Neural progenitor cell (in vitro differentiated cells): ENCODE results near the gene KRT76. TPM values are rescaled to one million over a fixed set of nuclear protein-coding genes. Genes with fewer than 3 reads are reported as not detected.

ENCODE experiments used
- DNase-seq: peaks from one replicate; pipeline ENCODE4 v3.0.0-alpha.2; 2016; ENCODE audit warnings: low spot score
- H2AFZ ChIP-seq: fragments of 200-600 bp; sonication (generic); replicated peaks from 2 replicates; pipeline ENCODE4 v1.6.1; 2016; ENCODE audit warnings: antibody characterized with exemption
- H3F3A ChIP-seq: fragments of 200-600 bp; sonication (generic); 2 replicates; pipeline ENCODE4 v1.6.1; 2016; ENCODE audit warnings: antibody characterized with exemption, low read depth
- H3K27ac ChIP-seq: fragments of 200-600 bp; sonication (generic); 2 replicates; pipeline ENCODE4 v1.5.1; 2016; ENCODE audit warnings: mild to moderate bottlenecking
- H3K27me3 ChIP-seq: fragments of 200-600 bp; sonication (generic); 2 replicates; pipeline ENCODE4 v1.6.1; 2016; ENCODE audit warnings: mild to moderate bottlenecking, moderate library complexity
- H3K36me3 ChIP-seq: fragments of 200-600 bp; sonication (generic); 2 replicates; pipeline ENCODE4 v1.5.1; 2016
- H3K4me1 ChIP-seq: fragments of 200-600 bp; sonication (generic); 2 replicates; pipeline ENCODE4 v1.6.1; 2016; ENCODE audit warnings: mixed run types
- H3K4me2 ChIP-seq: fragments of 200-600 bp; sonication (generic); 2 replicates; pipeline ENCODE4 v1.6.1; 2016
- H3K4me3 ChIP-seq: fragments of 200-600 bp; sonication (generic); 2 replicates; pipeline ENCODE4 v1.5.1; 2016
- H3K79me2 ChIP-seq: fragments of 200-600 bp; sonication (generic); 2 replicates; pipeline ENCODE4 v1.6.1; 2016; ENCODE audit warnings: low read depth
- H3K9ac ChIP-seq: fragments of 200-600 bp; sonication (generic); 2 replicates; pipeline ENCODE4 v1.6.1; 2016
- H3K9me3 ChIP-seq: fragments of 200-600 bp; sonication (generic); 2 replicates; pipeline ENCODE4 v1.5.1; 2016; ENCODE audit warnings: low read depth
- H4K20me1 ChIP-seq: fragments of 200-600 bp; sonication (generic); 2 replicates; pipeline ENCODE4 v1.6.1; 2016; ENCODE audit warnings: low read depth
- H3K27ac Mint-ChIP-seq: 3 replicates; pipeline ENCODE4 v1.8.0; 2021; ENCODE audit warnings: mixed read lengths
- H3K27me3 Mint-ChIP-seq: 2 replicates; pipeline ENCODE4 v1.8.0; 2022; ENCODE audit warnings: low read depth, mild to moderate bottlenecking, inconsistent platforms, moderate library complexity, mixed read lengths; ENCODE audit not compliant: insufficient read depth
- H3K36me3 Mint-ChIP-seq: 3 replicates; pipeline ENCODE4 v1.8.0; 2021; ENCODE audit warnings: mixed read lengths
- H3K4me1 Mint-ChIP-seq: 3 replicates; pipeline ENCODE4 v1.8.0; 2021; ENCODE audit warnings: mixed read lengths
- H3K4me3 Mint-ChIP-seq: 3 replicates; pipeline ENCODE4 v1.8.0; 2021; ENCODE audit warnings: mild to moderate bottlenecking, moderate library complexity, mixed read lengths
- H3K9me3 Mint-ChIP-seq: 3 replicates; pipeline ENCODE4 v1.8.0; 2020; ENCODE audit warnings: mixed read lengths
- CTCF ChIP-seq: fragments of 200-600 bp; sonication (generic); IDR thresholded peaks from 2 replicates; pipeline ENCODE4 v1.5.1; 2017; ENCODE audit warnings: antibody characterized with exemption, mild to moderate bottlenecking
- EZH2 ChIP-seq: fragments of 200-600 bp; sonication (generic); IDR thresholded peaks from 2 replicates; pipeline ENCODE4 v1.6.1; 2017; ENCODE audit warnings: antibody characterized with exemption, mild to moderate bottlenecking, moderate library complexity
- EZH2phosphoT487 ChIP-seq: fragments of 200-600 bp; sonication (generic); IDR thresholded peaks from 2 replicates; pipeline ENCODE4 v1.6.1; 2017; ENCODE audit warnings: antibody characterized with exemption
- total RNA-seq: library from RNA; depleted of rRNA; stranded (reverse); fragments of >200 nt; gene quantifications from 2 replicates; pipeline ENCODE4 v1.2.3, GENCODE V29; 2015; ENCODE audit warnings: low replicate concordance

KRT76 gene
- total RNA-seq, 1 donor from 2014 or later, result not detected

GRCh38 chr12:52790427-52791270, 13.5 kb upstream of the KRT76 start:
- Mint-ChIP-seq H3K27me3 (peaks cover 16% of the 10 kb centered on the region), H3K4me1 (no peaks in the 10 kb centered on the region), H3K9me3 (no peaks in the 10 kb centered on the region), H3K4me3 (no peak overlapping the region), H3K27ac (no peak overlapping the region), H3K36me3 (no peaks in the 10 kb centered on the region)
- Histone ChIP-seq H4K20me1 (no peaks in the 10 kb centered on the region), H3K9me3 (no peaks in the 10 kb centered on the region), H3K4me2 (no peak overlapping the region), H2AFZ (no peak overlapping the region), H3F3A (no peaks in the 10 kb centered on the region), H3K27ac (no peak overlapping the region), H3K79me2 (no peaks in the 10 kb centered on the region), H3K27me3 (no peaks in the 10 kb centered on the region), H3K4me1 (no peaks in the 10 kb centered on the region), H3K4me3 (no peak overlapping the region), H3K36me3 (no peaks in the 10 kb centered on the region), H3K9ac (no peak overlapping the region)
- DNase-seq, result no peak
- TF ChIP-seq EZH2, result no peak
- TF ChIP-seq CTCF, result no peak
- no peak for TF ChIP-seq EZH2phosphoT487

- Mint-ChIP-seq H3K27me3 (peaks cover 12% of the 10 kb centered on the region), H3K9me3 (no peaks in the 10 kb centered on the region)
Measured at GRCh38 chr12:52789637-52790426, 12.7 kb upstream of the KRT76 start.

More at GRCh38 chr12:52789637-52790426, 12.7 kb upstream of the KRT76 start:
- no peak overlapping the region for H3K4me3 ChIP-seq
- Mint-ChIP-seq H3K4me3 (no peak overlapping the region), H3K27ac (no peak overlapping the region), H3K4me1 (no peaks in the 10 kb centered on the region), H3K36me3 (no peaks in the 10 kb centered on the region)
- H3K27me3 ChIP-seq, result no peaks in the 10 kb centered on the region
- no peaks in the 10 kb centered on the region for H3K36me3 ChIP-seq
- H3K9me3 ChIP-seq, result no peaks in the 10 kb centered on the region
- no peak overlapping the region for H2AFZ ChIP-seq
- no peak overlapping the region for H3K4me2 ChIP-seq
- no peaks in the 10 kb centered on the region for H3F3A ChIP-seq
- no peaks in the 10 kb centered on the region for H4K20me1 ChIP-seq
- no peak overlapping the region for H3K27ac ChIP-seq
- no peaks in the 10 kb centered on the region for H3K79me2 ChIP-seq
- H3K9ac ChIP-seq, result no peak overlapping the region
- TF ChIP-seq EZH2phosphoT487, result no peak
- TF ChIP-seq EZH2, result no peak
- TF ChIP-seq CTCF, result no peak
- H3K4me1 ChIP-seq, result no peaks in the 10 kb centered on the region
- DNase-seq, result no peak
